Measurements from ENCODE around the gene CD19. TPM values are rescaled to one million over a fixed set of nuclear protein-coding genes. Genes with fewer than 3 reads are reported as not detected.

The CD19 gene
- total and polyA plus RNA-seq, 3 donors from 2014 or later: 2.0 to 7.7 (median 4.3) TPM

DNA sequence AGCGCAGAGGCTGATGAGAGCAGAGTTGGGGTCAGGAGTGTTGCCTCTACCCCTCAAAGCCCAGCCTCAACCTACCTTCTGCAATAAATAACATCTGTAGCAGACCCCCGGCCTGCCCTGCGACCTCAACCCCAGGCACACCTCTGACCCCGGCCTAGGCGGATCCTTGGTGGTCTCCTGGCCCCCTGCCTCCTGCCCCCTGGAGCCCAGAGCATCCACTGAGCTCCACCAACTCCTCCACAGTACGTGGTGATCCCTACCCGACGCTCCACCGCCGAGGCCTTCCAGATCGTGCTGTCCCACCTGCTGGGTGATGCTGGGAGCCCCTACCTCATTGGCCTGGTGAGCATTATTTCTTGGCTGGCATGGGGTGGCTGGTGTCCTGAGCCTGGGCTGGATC is 51.2 kb downstream of the CD19 start:
- WGBS, 2 donors: 91 to 94% methylated on average over 7 to 11 of the region's 11 CpGs

DNA sequence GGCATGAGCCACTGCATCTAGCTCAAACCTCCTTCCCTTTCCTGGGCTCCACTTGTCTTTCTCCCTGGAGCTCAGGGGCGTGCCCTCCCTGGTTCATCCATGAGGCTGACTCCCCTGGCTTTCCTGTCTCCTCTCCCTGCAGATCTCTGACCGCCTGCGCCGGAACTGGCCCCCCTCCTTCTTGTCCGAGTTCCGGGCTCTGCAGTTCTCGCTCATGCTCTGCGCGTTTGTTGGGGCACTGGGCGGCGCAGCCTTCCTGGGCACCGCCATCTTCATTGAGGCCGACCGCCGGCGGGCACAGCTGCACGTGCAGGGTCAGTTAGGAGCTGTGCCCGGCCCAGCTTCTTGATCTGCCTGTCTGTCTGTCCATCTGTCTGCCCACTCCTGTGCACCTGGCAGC is 51.9 kb downstream of the CD19 start:
- intact Hi-C loops (cut with DNase I; ENCODE audit: low total_unique reads): no loop called here
- WGBS, 2 donors: 93 to 95% methylated on average over 17 to 18 of the region's 18 CpGs
- H3K36me3 ChIP-seq (ENCODE audit: low read depth, missing control alignments): no peaks in the 10 kb centered on the region
- H3K4me1 ChIP-seq: no peaks in the 10 kb centered on the region
- no peak for DNase-seq
- TF ChIP-seq POLR2A (IDR thresholded peaks at IDR 0.05): no peak
- TF ChIP-seq, protein P1, sequence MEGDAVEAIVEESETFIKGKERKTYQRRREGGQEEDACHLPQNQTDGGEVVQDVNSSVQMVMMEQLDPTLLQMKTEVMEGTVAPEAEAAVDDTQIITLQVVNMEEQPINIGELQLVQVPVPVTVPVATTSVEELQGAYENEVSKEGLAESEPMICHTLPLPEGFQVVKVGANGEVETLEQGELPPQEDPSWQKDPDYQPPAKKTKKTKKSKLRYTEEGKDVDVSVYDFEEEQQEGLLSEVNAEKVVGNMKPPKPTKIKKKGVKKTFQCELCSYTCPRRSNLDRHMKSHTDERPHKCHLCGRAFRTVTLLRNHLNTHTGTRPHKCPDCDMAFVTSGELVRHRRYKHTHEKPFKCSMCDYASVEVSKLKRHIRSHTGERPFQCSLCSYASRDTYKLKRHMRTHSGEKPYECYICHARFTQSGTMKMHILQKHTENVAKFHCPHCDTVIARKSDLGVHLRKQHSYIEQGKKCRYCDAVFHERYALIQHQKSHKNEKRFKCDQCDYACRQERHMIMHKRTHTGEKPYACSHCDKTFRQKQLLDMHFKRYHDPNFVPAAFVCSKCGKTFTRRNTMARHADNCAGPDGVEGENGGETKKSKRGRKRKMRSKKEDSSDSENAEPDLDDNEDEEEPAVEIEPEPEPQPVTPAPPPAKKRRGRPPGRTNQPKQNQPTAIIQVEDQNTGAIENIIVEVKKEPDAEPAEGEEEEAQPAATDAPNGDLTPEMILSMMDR (IDR thresholded peaks at IDR 0.05): no peak
- H3K27me3 ChIP-seq: no peaks in the 10 kb centered on the region
- no peak overlapping the region for H3K4me3 ChIP-seq
- no peak overlapping the region for H3K27ac ChIP-seq
- no peaks in the 10 kb centered on the region for H3K9me3 ChIP-seq

More for the DNA sequence above, 51.2 kb downstream of the CD19 start:
- H3K4me3 ChIP-seq: no peak overlapping the region
- no peaks in the 10 kb centered on the region for H3K27me3 ChIP-seq
- H3K36me3 ChIP-seq (ENCODE audit: low read depth, missing control alignments): no peaks in the 10 kb centered on the region
- no peak for DNase-seq
- H3K27ac ChIP-seq: no peak overlapping the region
- H3K4me1 ChIP-seq: no peaks in the 10 kb centered on the region
- no peak for TF ChIP-seq POLR2A (IDR thresholded peaks at IDR 0.05)
- TF ChIP-seq, protein P1 (IDR thresholded peaks at IDR 0.05): no peak
- intact Hi-C loops (cut with DNase I; ENCODE audit: low total_unique reads): no loop called here
- H3K9me3 ChIP-seq: no peaks in the 10 kb centered on the region

DNA sequence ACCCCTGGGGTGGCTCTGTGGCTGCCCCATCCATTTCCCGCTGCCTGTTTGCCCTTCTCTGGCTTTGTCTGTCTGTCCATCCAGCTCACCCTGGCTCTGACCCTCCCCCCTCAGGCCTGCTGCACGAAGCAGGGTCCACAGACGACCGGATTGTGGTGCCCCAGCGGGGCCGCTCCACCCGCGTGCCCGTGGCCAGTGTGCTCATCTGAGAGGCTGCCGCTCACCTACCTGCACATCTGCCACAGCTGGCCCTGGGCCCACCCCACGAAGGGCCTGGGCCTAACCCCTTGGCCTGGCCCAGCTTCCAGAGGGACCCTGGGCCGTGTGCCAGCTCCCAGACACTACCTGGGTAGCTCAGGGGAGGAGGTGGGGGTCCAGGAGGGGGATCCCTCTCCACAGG is 52.3 kb downstream of the CD19 start:
- no peaks in the 10 kb centered on the region for H3K4me1 ChIP-seq
- no peak overlapping the region for H3K27ac ChIP-seq
- H3K27me3 ChIP-seq: no peaks in the 10 kb centered on the region
- H3K36me3 ChIP-seq (ENCODE audit: low read depth, missing control alignments): no peaks in the 10 kb centered on the region
- no peak for DNase-seq
- WGBS, 2 donors: 80 to 87% methylated on average over 12 of the region's 12 CpGs
- TF ChIP-seq POLR2A (IDR thresholded peaks at IDR 0.05): no peak
- TF ChIP-seq, protein P1 (IDR thresholded peaks at IDR 0.05): no peak
- intact Hi-C loops (cut with DNase I; ENCODE audit: low total_unique reads): no loop called here
- H3K9me3 ChIP-seq: no peaks in the 10 kb centered on the region
- no peak overlapping the region for H3K4me3 ChIP-seq

DNA sequence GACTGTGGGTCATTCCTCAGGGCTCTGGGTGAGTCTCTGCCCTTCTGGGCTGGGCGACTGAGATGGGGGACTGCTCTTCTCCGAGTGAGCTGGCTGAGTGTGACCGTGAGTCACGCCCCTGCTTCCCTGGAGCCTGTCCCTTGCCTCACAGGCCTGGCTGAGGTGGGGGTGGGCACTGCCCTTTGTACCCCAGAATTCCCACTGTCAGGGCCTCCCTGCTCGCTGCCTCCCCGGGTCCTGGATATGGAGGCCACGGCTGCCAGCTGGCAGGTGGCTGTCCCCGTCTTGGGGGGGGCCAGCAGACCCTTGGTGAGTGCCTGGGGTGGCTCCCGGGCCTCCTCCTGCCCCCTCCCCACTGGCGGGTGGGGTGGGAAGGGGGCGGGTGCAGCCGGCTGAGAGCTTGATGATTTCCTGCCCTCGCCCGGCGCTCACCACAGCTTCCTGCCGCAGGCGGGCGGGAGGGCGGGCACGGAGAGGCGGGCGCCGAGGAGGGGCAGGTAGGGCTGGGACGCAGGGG is 52.9 kb downstream of the CD19 start, which contains the start of gene LAT:
Gene LAT (plus strand): TSS at position 434 of the 517 bp plus-strand sequence. CDS start 366 bp downstream, outside the sequence.
- WGBS, 2 donors: 79 to 93% methylated on average over 11 to 22 of the region's 24 CpGs
- Histone ChIP-seq H3K9me3 (no peaks in the 10 kb centered on the region), H3K27ac (no peak within 1 kb of the TSS), H3K4me1 (no peaks in the 10 kb centered on the region), H3K27me3 (no peaks in the 10 kb centered on the region), H3K36me3 (ENCODE audit: low read depth, missing control alignments) (no peaks in the 10 kb centered on the region), H3K4me3 (no peak within 1 kb of the TSS)
- TF ChIP-seq, protein P1 (IDR thresholded peaks at IDR 0.05): no peak
- TF ChIP-seq POLR2A (IDR thresholded peaks at IDR 0.05): no peak
- no peak for DNase-seq
- intact Hi-C loops (cut with DNase I; ENCODE audit: low total_unique reads): no loop called here
